H1 (cell line): ENCODE results near the gene MORN2. TPM values are rescaled to one million over a fixed set of nuclear protein-coding genes. Genes with fewer than 3 reads are reported as not detected.

Source experiments
- CTCF ChIA-PET: fragments of 300-600 bp; sonication (Branson Sonifier 250); formaldehyde crosslinking; loops from one replicate; lab custom pipeline; 2021; ENCODE audit not compliant: partially characterized antibody; lab: Charles Lee
- POLR2A ChIA-PET: fragments of 300-600 bp; sonication (Branson Sonifier 250); formaldehyde crosslinking; loops from one replicate; lab custom pipeline; 2021; ENCODE audit warnings: inconsistent platforms; ENCODE audit not compliant: partially characterized antibody; lab: Charles Lee
- DNase-seq, 2 experiments: peaks; one replicate each; pipeline versions ENCODE4 v3.0.0 to v3.0.0-alpha.2; 2010 to 2022; ENCODE audit warnings: low spot score in 2 of 2, low read depth in 1 of 2, mixed read lengths in 1 of 2
- FAIRE-seq: peaks from 2 replicates; lab custom pipeline; 2011; peaks lifted over from hg19 to GRCh38; lab: Jason Lieb, UNC
- H2AFZ ChIP-seq: 2 replicates; pipeline ENCODE4 v1.8.1; 2012; ENCODE audit warnings: low read length, inconsistent platforms
- H2AK5ac ChIP-seq: 2 replicates; pipeline ENCODE4 v1.6.1; 2013; ENCODE audit warnings: low read depth, low read length
- H2BK120ac ChIP-seq: replicated peaks from 2 replicates; pipeline ENCODE3; 2013; ENCODE audit warnings: low read depth, low read length, inconsistent platforms
- H2BK12ac ChIP-seq: 2 replicates; pipeline ENCODE4 v1.6.1; 2013; ENCODE audit warnings: low read depth, low read length
- H2BK15ac ChIP-seq: 2 replicates; pipeline ENCODE4 v1.6.1; 2013; ENCODE audit warnings: low read length
- H2BK20ac ChIP-seq: 2 replicates; pipeline ENCODE4 v1.6.1; 2013; ENCODE audit warnings: low read length
- H2BK5ac ChIP-seq: 2 replicates; pipeline ENCODE4 v1.6.1; 2013; ENCODE audit warnings: low read depth, low read length
- H3K14ac ChIP-seq: 2 replicates; pipeline ENCODE4 v1.6.1; 2013; ENCODE audit warnings: inconsistent platforms; ENCODE audit not compliant: insufficient read length
- H3K18ac ChIP-seq: 2 replicates; pipeline ENCODE4 v1.6.1; 2013; ENCODE audit warnings: low read length; ENCODE audit errors: extremely low read depth
- H3K23ac ChIP-seq: 2 replicates; pipeline ENCODE4 v1.6.1; 2013; ENCODE audit warnings: inconsistent platforms; ENCODE audit not compliant: insufficient read length
- H3K23me2 ChIP-seq: 2 replicates; pipeline ENCODE4 v1.6.1; 2013; ENCODE audit warnings: low read depth, low read length
- H3K27ac ChIP-seq: 2 replicates; pipeline ENCODE4 v1.6.1; 2011; ENCODE audit warnings: low read depth, low read length, inconsistent platforms
- H3K27me3 ChIP-seq, 4 experiments: replicated peaks in 1 of 4; 1 replicate in 1 of 4; 2 replicates in 3 of 4; pipeline versions ENCODE4 v1.6.1 to v1.8.1; 2011 to 2013; ENCODE audit warnings: low read length in 3 of 4, mild to moderate bottlenecking in 3 of 4, inconsistent platforms in 2 of 4, mixed read lengths in 2 of 4, moderate library complexity in 1 of 4; ENCODE audit not compliant: control insufficient read depth in 3 of 4, insufficient read depth in 3 of 4; ENCODE audit errors: extremely low read depth in 1 of 4
- H3K36me3 ChIP-seq, 4 experiments: 2 replicates each; pipeline versions ENCODE4 v1.6.1 to v1.8.1; 2011 to 2013; ENCODE audit warnings: mild to moderate bottlenecking in 4 of 4, low read length in 3 of 4, moderate library complexity in 2 of 4, control low read depth in 1 of 4, inconsistent platforms in 1 of 4; ENCODE audit not compliant: insufficient read depth in 4 of 4, control insufficient read depth in 2 of 4
- H3K4ac ChIP-seq: replicated peaks from 2 replicates; pipeline ENCODE3; 2013; ENCODE audit warnings: low read length, low read depth, mixed read lengths, inconsistent platforms; ENCODE audit not compliant: insufficient read length
- H3K4me1 ChIP-seq, 4 experiments: replicated peaks in 1 of 4; 1 replicate in 1 of 4; 2 replicates in 3 of 4; pipeline versions ENCODE4 v1.6.1 to v1.8.1; 2011 to 2013; ENCODE audit warnings: low read length in 3 of 4, inconsistent platforms in 2 of 4, mixed read lengths in 1 of 4; ENCODE audit not compliant: insufficient read depth in 4 of 4, control insufficient read depth in 3 of 4
- H3K4me2 ChIP-seq, 2 experiments: 2 replicates each; pipeline versions ENCODE4 v1.6.1 to v1.8.1; 2011 to 2013; ENCODE audit warnings: low read depth in 2 of 2, low read length in 2 of 2, control low read depth in 1 of 2, inconsistent platforms in 1 of 2, mild to moderate bottlenecking in 1 of 2; ENCODE audit not compliant: insufficient read depth in 1 of 2
- H3K4me3 ChIP-seq, 4 experiments: fragments of 200-600, 300-600 bp in 1 of 4; sonication (generic), shearing (Covaris generic), sonication (Bioruptor Twin) in 1 of 4; 2 replicates each; pipeline versions ENCODE4 v1.5.1 to v1.8.1; 2011 to 2016; ENCODE audit warnings: low read length in 4 of 4, low read depth in 3 of 4, control low read depth in 2 of 4, inconsistent platforms in 2 of 4, mild to moderate bottlenecking in 2 of 4, mixed read lengths in 1 of 4, moderate library complexity in 1 of 4; ENCODE audit not compliant: insufficient read depth in 2 of 4; ENCODE audit errors: extremely low read depth in 1 of 4
- H3K56ac ChIP-seq: replicated peaks from 2 replicates; pipeline ENCODE3; 2013; ENCODE audit warnings: low read depth, mild to moderate bottlenecking, mixed read lengths, low read length, inconsistent platforms; ENCODE audit not compliant: insufficient read length
- H3K79me1 ChIP-seq: 2 replicates; pipeline ENCODE4 v1.6.1; 2013; ENCODE audit warnings: low read depth, low read length, control low read depth
- H3K79me2 ChIP-seq, 2 experiments: 2 replicates each; pipeline versions ENCODE4 v1.6.1 to v1.8.1; 2012 to 2013; ENCODE audit warnings: low read length in 2 of 2, mild to moderate bottlenecking in 2 of 2, inconsistent platforms in 1 of 2; ENCODE audit not compliant: insufficient read depth in 2 of 2, control insufficient read depth in 1 of 2
- H3K9ac ChIP-seq, 4 experiments: replicated peaks in 1 of 4; 1 replicate in 1 of 4; 2 replicates in 3 of 4; pipeline versions ENCODE4 v1.6.1 to v1.8.1; 2011 to 2013; ENCODE audit warnings: low read depth in 3 of 4, low read length in 3 of 4, control low read depth in 2 of 4, mild to moderate bottlenecking in 2 of 4, moderate library complexity in 2 of 4, inconsistent platforms in 1 of 4; ENCODE audit errors: extremely low read depth in 1 of 4
- H3K9me3 ChIP-seq, 2 experiments: 2 replicates each; pipeline versions ENCODE4 v1.6.1 to v1.8.1; 2012 to 2013; ENCODE audit warnings: mild to moderate bottlenecking in 2 of 2, moderate library complexity in 2 of 2, control low read depth in 1 of 2, inconsistent platforms in 1 of 2, low read depth in 1 of 2, low read length in 1 of 2, mixed read lengths in 1 of 2; ENCODE audit not compliant: insufficient read depth in 2 of 2
- H4K20me1 ChIP-seq, 2 experiments: replicated peaks in 1 of 2; 2 replicates each; pipeline versions ENCODE3 to v1.8.1; 2011 to 2013; ENCODE audit warnings: inconsistent platforms in 2 of 2, low read length in 2 of 2, mild to moderate bottlenecking in 1 of 2; ENCODE audit not compliant: insufficient read depth in 2 of 2, control insufficient read depth in 1 of 2
- H4K5ac ChIP-seq: 2 replicates; pipeline ENCODE4 v1.6.1; 2013; ENCODE audit warnings: low read length, low read depth, mixed read lengths, inconsistent platforms; ENCODE audit not compliant: insufficient read length
- H4K8ac ChIP-seq: 2 replicates; pipeline ENCODE4 v1.8.0; 2013; ENCODE audit warnings: mild to moderate bottlenecking, moderate library complexity, low read length, inconsistent platforms; ENCODE audit not compliant: insufficient read depth; ENCODE audit errors: extremely low read depth
- H4K91ac ChIP-seq: replicated peaks from 2 replicates; pipeline ENCODE3; 2013; ENCODE audit warnings: low read length, mixed read lengths, inconsistent platforms; ENCODE audit not compliant: insufficient read length
- GABPA ChIP-seq: IDR thresholded peaks from 2 replicates; pipeline ENCODE4 v1.6.1; 2011; ENCODE audit warnings: mild to moderate bottlenecking, low read length, moderate library complexity, borderline replicate concordance; ENCODE audit not compliant: insufficient read depth
- JUND ChIP-seq: IDR thresholded peaks from 2 replicates; pipeline ENCODE4 v1.6.1; 2011; ENCODE audit warnings: mild to moderate bottlenecking, improper control_type of control experiment, low read length
- SAP30 ChIP-seq: fragments of 300-600 bp; sonication (generic); IDR thresholded peaks from 2 replicates; pipeline ENCODE4 v1.7.1; 2012; ENCODE audit warnings: low read length, moderate library complexity, mild to moderate bottlenecking, inconsistent platforms; ENCODE audit not compliant: insufficient read depth, insufficient replicate concordance
- TAF1 ChIP-seq: IDR thresholded peaks from 2 replicates; pipeline ENCODE4 v1.6.1; 2011; ENCODE audit warnings: mild to moderate bottlenecking, low read depth, low read length
- YY1 ChIP-seq: IDR thresholded peaks from 2 replicates; pipeline ENCODE4 v1.6.1; 2011; ENCODE audit warnings: low read depth, mild to moderate bottlenecking, low read length
- ZNF274 ChIP-seq: IDR thresholded peaks from 2 replicates; pipeline ENCODE4 v1.7.0; 2012; ENCODE audit warnings: low read length, borderline replicate concordance; ENCODE audit errors: extremely low read depth
- WGBS, 2 experiments: shearing (Covaris generic) in 1 of 2; methylation state at CpG; one replicate each; pipeline versions ENCODE4 v1.1.6 to v1.1.7; 2013 to 2015; ENCODE audit warnings: low lambda C conversion rate in 2 of 2, mixed read lengths in 2 of 2, inconsistent platforms in 1 of 2, low coverage in 1 of 2, missing lambda C conversion rate in 1 of 2; ENCODE audit not compliant: insufficient replicate concordance in 2 of 2, insufficient coverage in 1 of 2, insufficient read length in 1 of 2; ENCODE audit errors: extremely low coverage in 1 of 2, missing lambda C conversion rate in 1 of 2; 5-methylcytosine and 5-hydroxymethylcytosine counted together
- polyA plus RNA-seq, 7 experiments: library from polyadenylated mRNA; depleted of rRNA in 3 of 7; stranded (reverse) in 5 of 7; unstranded in 2 of 7; fragments of >200 nt in 5 of 7; fragments of 200-250 nt in 2 of 7; gene quantifications; 1 replicate in 5 of 7; 2 replicates in 1 of 7; 4 replicates in 1 of 7; pipeline versions ENCODE4 v1.2.1 to v1.2.3, GENCODE V29; 2011 to 2013; ENCODE audit warnings: missing spikeins in 2 of 7, mixed read lengths in 2 of 7
- total RNA-seq: library from RNA; stranded (reverse); fragmentation: NEBNext Ultra II Directional; extraction: Animal tissue kit (Norgen Biotek cat#: 25700); gene quantifications from 2 replicates; pipeline ENCODE4 v1.2.1, GENCODE V29; 2021
- TF ChIP-seq, protein P1 (sequence below): IDR thresholded peaks from 2 replicates; pipeline ENCODE4 v1.6.1; 2012; ENCODE audit warnings: low read length, inconsistent platforms

The MORN2 gene
- total and polyA plus RNA-seq, 2 of the 8 experiments (the other 6 are each of a cell fraction or from before 2014, with no cell fraction given): 7.2 to 11.3 TPM

DNA sequence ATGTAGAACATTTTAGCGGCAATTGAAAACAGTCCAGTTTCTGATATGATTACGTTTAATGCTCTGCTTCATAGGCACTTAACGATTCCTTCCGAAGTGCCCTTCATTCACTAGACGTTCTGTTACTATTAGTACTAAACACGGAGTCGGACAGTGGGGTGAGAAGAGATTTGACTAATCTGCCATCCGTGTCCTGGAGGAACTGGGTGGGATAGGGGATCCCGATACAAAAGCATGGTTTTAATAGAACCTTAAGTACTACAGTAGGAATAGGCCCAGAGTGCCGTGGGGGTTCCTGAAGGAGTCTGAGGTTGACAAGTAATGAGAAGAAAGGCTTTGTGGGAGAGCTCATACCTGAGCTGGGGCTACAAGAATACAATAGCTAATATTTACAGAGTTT lies 631 bp downstream of the MORN2 start:
- Histone ChIP-seq H3K36me3 (no peaks in the 10 kb centered on the region), H3K4me1 (no peaks in the 10 kb centered on the region), H4K91ac (no peak overlapping the region), H3K14ac (no peak overlapping the region), H3K56ac (no peak overlapping the region), H3K79me2 (peaks cover 0 to 30% of the 10 kb centered on the region in 2 experiments; a peak in 2 of 4 replicates), H2BK12ac (no peak overlapping the region), H3K4me3 (peak overlapping the region; percentile 68 to 99 (median 84)), H3K23me2 (peaks cover 8% of the 10 kb centered on the region), H4K5ac (no peak overlapping the region), H2AFZ (peak overlapping the region; percentile 74), H2BK20ac (no peak overlapping the region), H3K4me2 (peak overlapping the region; percentile 76 to 90), H3K9ac (peak overlapping the region in 3 of 4 experiments; percentile 10 to 79 (median 21); a peak in 5 of 7 replicates), H3K27me3 (no peaks in the 10 kb centered on the region), H3K4ac (no peak overlapping the region), H3K27ac (no peak overlapping the region), H2BK120ac (no peak overlapping the region), H2BK5ac (no peak overlapping the region), H3K23ac (no peak overlapping the region), H2BK15ac (no peak overlapping the region), H4K8ac (no peak overlapping the region), H3K79me1 (no peaks in the 10 kb centered on the region), H3K18ac (no peak overlapping the region), H3K9me3 (no peaks in the 10 kb centered on the region), H4K20me1 (no peaks in the 10 kb centered on the region), H2AK5ac (no peak overlapping the region)
- CTCF ChIA-PET: interaction anchor here (0.6 to 1.8 kb wide), 4 partner anchors 20 to 172 kb away, joined by 3 to 8 read pairs (median 6); no protein-coding TSS in a partner anchor
- TF ChIP-seq YY1 (no peak), GABPA (no peak), TAF1 (no peak), SAP30 (no peak), JUND (no peak), ZNF274 (no peak)
- TF ChIP-seq, protein P1, sequence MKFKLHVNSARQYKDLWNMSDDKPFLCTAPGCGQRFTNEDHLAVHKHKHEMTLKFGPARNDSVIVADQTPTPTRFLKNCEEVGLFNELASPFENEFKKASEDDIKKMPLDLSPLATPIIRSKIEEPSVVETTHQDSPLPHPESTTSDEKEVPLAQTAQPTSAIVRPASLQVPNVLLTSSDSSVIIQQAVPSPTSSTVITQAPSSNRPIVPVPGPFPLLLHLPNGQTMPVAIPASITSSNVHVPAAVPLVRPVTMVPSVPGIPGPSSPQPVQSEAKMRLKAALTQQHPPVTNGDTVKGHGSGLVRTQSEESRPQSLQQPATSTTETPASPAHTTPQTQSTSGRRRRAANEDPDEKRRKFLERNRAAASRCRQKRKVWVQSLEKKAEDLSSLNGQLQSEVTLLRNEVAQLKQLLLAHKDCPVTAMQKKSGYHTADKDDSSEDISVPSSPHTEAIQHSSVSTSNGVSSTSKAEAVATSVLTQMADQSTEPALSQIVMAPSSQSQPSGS: no peak
- WGBS, 2 experiments: 58% methylated on average over 10 of the region's 10 CpGs; no CpG with 5 or more reads in 1 of the 2 experiments
- FAIRE-seq (no peak), DNase-seq (no peak)
- POLR2A ChIA-PET: interaction anchor here (0.9 to 1.9 kb wide), 4 partner anchors 125 to 134 kb away, joined by 3 to 8 read pairs (median 5); partner anchors contain the start of gene SRSF7
